ENCODE data around the gene GRIP2.

DNA sequence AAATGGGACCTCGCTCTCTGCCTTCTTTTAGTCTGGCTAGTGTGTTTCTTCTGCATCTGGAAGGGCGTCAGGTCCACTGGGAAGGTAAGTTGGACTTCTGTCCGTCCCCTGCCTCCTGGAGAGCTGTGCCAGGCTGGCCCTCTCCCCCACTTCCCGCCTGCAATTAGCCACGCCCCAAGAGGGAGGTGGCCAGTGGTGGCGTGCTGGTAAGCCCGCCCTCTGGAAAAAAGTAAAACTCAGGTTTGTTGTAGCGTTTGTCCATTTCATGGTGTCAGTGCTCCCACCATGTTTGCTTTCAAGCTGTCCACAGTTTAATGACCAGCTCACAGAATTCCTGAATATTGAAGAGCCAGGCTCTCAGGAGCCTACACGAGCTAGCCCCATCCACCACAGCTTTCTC, 82.1 kb downstream of the GRIP2 start:
- TF ChIP-seq, protein P1, sequence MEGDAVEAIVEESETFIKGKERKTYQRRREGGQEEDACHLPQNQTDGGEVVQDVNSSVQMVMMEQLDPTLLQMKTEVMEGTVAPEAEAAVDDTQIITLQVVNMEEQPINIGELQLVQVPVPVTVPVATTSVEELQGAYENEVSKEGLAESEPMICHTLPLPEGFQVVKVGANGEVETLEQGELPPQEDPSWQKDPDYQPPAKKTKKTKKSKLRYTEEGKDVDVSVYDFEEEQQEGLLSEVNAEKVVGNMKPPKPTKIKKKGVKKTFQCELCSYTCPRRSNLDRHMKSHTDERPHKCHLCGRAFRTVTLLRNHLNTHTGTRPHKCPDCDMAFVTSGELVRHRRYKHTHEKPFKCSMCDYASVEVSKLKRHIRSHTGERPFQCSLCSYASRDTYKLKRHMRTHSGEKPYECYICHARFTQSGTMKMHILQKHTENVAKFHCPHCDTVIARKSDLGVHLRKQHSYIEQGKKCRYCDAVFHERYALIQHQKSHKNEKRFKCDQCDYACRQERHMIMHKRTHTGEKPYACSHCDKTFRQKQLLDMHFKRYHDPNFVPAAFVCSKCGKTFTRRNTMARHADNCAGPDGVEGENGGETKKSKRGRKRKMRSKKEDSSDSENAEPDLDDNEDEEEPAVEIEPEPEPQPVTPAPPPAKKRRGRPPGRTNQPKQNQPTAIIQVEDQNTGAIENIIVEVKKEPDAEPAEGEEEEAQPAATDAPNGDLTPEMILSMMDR (IDR thresholded peaks at IDR 0.05) = no peak
- no peak for TF ChIP-seq POLR2A (IDR thresholded peaks at IDR 0.05)
